Vagina (tissue), 2 donors: ENCODE results near the gene FBXO2.

ENCODE experiments used
- CTCF ChIP-seq, 3 experiments: fragments of 450-650 bp in 2 of 3; fragments of 200-600 bp in 1 of 3; sonication (generic) in 1 of 3; IDR thresholded peaks; one replicate each; pipeline ENCODE4 v1.5.1; 2017 to 2019; ENCODE audit warnings: antibody characterized with exemption in 3 of 3, mild to moderate bottlenecking in 2 of 3, moderate library complexity in 2 of 3
- POLR2AphosphoS5 ChIP-seq, 2 donors: sonication (generic); formaldehyde crosslinking; IDR thresholded peaks; one replicate each; pipeline ENCODE4 v1.9.0; 2017; ENCODE audit warnings: antibody characterized with exemption in 2 of 2, mild to moderate bottlenecking in 2 of 2, low read depth in 1 of 2; ENCODE audit not compliant: insufficient read depth in 1 of 2

- TF ChIP-seq CTCF (IDR thresholded peaks at IDR 0.05) (no peak), POLR2AphosphoS5 (IDR thresholded peaks at IDR 0.05; ENCODE audit: insufficient read depth in 1 of 2, low read depth in 1 of 2) (no peak)
Measured at GRCh38 chr1:11653101-11653860, 948 bp downstream of the FBXO2 start.
